Skin of body (tissue), 2 donors: ENCODE measurements around the gene GALR2. TPM values are rescaled to one million over a fixed set of nuclear protein-coding genes. Genes with fewer than 3 reads are reported as not detected.
"Not testable (repeated sequence)": the region's sequence is repeated elsewhere in the genome, so short reads cannot be mapped to it uniquely, and the experiment has no call there.

ENCODE experiments used
- DNase-seq: peaks from one replicate; lab custom pipeline; 2025; lab: John Stamatoyannopoulos, UW
- total RNA-seq: library from RNA; depleted of rRNA; stranded (reverse); fragments of >200 nt; gene quantifications from one replicate; pipeline ENCODE4 v1.2.3, GENCODE V29; 2014

Gene GALR2, protein sequence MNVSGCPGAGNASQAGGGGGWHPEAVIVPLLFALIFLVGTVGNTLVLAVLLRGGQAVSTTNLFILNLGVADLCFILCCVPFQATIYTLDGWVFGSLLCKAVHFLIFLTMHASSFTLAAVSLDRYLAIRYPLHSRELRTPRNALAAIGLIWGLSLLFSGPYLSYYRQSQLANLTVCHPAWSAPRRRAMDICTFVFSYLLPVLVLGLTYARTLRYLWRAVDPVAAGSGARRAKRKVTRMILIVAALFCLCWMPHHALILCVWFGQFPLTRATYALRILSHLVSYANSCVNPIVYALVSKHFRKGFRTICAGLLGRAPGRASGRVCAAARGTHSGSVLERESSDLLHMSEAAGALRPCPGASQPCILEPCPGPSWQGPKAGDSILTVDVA
- total RNA-seq: not detected

DNA sequence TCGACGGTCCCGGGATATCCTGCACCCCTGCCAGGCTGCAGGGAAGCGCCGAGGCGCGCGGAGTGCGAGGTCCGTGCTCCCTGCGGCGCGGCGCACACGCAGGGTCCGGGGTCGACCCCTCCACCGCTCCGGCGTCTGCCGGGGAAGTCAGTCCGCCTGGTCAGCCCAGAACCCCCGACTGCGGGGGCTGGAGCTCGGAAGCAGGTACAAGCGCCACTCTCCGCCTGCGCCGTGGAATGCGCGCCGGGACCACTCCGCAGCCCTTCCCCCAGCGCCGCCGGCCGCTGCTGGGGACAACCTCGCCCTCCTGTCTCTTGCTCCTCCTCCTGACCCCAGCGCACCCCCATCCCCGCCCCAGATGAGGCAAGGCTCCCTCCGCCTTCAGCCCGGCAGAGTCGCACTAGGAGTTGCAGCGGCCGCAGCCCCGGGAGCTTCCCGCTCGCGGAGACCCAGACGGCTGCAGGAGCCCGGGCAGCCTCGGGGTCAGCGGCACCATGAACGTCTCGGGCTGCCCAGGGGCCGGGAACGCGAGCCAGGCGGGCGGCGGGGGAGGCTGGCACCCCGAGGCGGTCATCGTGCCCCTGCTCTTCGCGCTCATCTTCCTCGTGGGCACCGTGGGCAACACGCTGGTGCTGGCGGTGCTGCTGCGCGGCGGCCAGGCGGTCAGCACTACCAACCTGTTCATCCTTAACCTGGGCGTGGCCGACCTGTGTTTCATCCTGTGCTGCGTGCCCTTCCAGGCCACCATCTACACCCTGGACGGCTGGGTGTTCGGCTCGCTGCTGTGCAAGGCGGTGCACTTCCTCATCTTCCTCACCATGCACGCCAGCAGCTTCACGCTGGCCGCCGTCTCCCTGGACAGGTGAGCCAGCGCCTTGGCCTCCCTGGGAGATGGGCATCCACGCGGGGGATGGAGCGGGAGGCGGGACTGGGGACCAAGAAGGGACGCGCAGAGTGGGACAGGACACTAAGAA lies at the start of gene GALR2:
GALR2 (plus strand) TSS at position 392 of the 974 bp plus-strand sequence; CDS start at position 495, 103 bp downstream.
- DNase-seq: no peak

DNA sequence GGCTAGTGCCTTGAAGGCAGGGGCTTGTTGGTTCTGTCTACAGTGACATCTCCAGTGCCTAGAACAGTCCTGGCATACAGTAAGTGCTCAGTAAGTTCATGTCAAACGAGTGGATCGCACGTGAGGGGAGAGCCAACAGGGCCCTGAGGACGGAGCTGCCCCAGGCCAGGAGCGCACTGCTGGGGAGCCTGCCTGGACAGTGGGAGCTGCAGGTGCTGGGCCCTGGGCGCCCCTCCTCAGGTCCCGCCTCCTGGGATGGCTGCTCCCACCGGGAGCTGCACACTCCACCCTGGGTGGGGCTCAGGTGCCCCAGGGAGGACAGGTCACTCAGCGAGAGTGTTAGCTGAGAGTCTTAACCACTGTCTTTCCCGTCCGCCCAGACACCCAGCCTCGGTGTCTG lies 49.3 kb upstream of the GALR2 start:
- no peak for DNase-seq

DNA sequence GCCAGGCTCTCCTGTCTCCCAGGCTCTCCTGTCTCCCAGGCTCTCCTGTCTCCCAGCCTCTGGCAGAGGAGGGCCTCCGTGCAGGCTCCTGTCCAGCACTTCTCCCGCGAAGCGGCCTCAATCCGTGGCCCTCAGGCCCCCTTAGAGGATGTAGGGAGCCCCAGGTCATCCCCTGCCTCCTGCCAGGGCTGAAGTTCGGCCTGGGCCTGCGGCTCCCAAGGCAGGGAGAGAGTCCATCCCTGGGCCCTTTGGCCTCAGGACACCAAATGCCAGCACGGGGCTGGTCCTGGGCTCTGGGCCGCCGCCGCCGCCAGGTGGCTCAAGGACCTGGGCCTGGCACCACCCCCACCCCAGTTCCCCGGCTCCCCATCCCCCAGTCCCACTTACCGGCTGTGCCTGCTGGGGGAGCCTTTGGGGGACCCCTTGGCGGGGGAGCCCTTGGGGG lies 47.8 kb upstream of the GALR2 start:
- no peak for DNase-seq

DNA sequence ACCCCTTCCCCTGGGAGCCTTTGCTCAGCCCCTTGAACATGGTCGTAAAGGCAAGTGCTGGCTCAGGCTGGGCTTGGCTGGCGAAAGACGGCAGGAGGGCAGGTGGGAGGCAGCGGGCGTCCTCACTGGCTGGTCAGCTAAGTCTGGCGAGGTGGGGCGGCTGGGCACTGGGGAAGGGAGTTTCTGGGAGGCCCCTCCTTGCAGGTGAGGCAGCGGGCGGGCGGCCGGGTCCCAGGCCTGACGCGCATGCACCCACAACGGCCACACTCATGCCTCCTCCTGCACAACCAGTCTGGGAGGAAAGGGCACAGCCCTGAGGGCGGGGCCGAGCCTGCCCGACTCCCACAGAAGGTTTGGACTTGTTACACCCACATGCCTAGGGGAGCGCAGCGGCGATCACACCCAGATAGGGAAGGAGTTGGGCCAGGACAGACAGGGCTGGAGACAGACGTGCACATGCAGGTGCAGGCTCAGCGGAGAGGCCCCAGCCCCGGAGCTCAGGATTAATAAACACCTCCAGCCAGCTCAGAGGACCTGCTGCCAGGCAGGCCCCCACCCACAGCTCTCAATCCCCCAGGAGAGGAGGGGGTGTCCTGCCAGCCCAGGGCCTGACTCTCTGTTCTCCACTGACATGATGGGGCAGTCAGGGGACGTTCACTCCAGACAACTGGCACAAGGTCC lies 47.3 kb upstream of the GALR2 start, which contains the start of gene EVPL:
EVPL (minus strand) TSS at position 148 of the 681 bp plus-strand sequence; CDS start at position 40, 108 bp downstream.
- DNase-seq: no peak

DNA sequence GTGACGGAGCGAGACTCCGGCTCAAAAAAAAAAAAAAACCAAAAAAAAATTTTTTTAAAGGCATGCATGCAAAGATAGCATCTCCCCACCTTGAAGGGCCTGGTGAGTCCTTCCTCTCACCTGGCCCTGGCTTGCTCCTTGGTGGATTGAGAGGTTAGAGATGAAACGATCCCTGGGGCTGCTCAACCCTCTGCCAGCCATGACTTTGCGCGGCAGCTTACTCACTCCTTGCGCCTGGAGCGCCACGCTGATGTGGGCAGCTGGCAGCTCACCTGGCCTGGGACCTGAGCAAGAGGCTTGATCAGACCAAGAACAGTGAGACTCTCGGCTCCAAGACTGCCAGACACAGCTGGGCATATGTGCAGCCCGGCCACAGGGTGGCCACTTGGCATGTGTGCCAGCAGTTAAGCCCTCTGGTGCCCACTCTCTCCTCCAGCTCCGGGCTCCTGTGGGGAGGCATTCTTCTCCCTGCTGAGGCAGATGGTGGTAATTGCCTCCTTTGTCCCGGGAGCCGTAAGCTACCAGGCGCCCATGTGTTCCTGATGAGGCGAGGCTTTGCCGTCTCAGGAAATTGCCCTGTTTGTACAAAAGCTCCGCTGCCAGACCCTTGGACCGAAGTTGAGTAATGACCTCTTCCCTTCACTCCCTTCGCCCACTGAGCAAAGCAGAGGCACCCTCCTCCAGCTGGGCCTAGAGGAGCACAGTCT lies 42.4 kb upstream of the GALR2 start:
- no peak for DNase-seq

DNA sequence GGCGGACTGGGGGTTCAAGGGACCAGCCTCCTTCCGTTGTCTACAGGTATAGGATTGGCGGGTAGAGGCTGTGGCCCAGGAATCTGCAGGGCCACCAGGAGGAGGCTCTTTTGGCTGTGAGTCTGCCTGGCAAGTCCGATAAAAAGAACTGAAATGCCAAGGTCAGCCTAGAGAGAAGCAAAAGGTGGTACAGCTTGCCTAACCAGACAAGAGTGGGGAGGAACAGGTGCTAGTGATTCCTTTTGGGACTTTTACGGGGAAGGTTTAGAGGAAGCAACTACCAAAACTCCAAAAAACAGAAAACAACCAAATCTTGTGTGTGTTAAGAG lies 41.8 kb upstream of the GALR2 start:
- no peak for DNase-seq

DNA sequence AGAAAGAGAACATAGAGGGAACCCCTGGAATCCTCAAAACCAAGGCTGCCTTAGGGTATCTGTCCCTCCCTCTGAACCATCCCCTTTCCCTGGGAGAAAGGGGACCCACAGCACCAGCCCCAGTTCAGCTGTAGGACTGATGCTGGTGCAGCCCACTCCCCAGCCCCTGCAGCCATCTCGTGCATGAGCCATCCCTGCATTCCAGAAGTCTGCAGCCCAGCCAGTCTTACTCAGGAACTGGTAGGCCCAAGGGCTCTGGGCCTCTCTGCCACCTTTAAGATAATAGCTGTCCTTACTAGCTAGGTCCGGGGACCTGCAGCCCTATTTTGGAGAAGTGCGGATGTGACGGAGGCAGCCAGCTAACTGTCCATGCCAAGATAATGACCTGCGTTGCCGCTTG lies 41.4 kb upstream of the GALR2 start:
- DNase-seq: no peak

DNA sequence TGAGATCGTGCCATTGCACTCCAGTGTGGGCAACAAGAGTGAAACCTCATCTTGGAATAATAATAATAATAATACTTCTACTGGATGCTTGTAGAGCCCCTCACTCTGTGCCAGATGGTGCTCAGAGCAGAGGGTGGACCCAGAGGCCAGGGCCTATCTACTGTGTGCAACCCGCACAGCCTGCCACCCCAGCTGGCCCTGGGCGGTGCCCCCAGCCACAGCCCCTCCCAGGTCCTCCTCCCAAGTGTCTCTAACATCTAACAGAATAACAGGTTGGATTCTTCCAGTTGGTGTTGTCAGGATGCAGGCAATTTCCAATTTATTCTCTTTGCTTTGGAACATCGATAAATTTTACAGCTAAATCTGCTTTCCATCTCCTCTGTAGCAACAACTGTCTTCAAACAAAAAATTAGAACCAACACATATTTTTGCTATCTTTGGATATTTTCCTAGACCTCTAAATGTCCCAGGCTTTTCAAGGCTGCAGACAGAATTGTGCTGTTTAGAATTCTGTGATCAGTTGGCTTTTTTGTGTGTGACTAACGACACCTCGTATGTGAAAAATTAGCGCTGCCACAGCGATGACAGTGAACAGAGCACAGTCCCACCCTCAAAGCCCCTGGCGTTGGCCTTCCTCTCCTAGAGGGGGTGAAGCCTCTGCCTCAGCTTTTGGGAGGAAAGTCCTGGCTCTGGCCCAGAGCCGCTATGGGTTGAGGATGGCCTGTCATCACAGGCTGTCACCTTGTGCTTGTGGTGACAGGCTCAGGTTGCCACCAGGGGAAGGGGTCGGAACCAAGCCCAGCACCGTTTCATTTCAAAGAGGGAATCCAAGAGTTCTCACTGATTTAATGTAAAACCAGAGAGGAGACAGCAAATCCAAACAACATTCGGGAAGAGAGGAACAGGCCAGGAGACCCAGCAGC lies 39.9 kb upstream of the GALR2 start:
- no peak for DNase-seq

DNA sequence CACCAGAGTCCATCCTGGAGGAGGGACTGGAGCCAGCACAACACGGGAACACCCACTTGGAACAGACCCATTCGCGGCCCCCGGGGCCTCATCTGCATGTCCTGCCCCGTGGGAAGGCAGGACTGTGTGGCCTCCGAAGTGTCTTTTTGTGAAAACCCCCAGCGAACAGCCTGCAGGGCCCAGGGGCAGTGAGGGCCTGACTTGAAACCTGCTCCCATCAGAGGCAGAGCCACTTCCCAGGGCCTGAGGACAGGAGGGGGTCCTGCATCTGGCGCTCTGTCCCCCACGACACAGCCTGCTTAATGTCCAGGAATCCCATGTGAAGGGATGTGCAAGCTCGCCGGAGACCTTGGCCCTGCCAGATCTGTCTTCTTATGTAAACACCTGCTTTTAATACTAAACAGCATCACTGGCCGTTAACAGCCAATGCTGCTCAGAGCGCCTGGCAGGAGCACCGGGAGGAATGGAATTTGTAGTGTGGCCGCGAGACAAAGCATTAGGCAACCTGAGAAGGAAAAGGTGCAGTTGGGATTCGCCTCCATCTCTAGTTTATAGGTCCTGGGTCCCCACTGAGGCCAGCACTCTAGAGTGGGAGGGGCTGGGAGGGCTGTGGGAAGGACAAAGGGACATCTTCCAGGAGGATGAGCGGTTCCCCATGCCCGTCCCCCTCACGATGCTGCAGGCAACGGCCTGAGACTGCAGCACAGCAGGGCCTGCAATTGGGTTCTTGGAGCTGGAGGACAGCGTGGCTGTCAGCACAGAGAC lies 37.9 kb upstream of the GALR2 start:
- no peak for DNase-seq

DNA sequence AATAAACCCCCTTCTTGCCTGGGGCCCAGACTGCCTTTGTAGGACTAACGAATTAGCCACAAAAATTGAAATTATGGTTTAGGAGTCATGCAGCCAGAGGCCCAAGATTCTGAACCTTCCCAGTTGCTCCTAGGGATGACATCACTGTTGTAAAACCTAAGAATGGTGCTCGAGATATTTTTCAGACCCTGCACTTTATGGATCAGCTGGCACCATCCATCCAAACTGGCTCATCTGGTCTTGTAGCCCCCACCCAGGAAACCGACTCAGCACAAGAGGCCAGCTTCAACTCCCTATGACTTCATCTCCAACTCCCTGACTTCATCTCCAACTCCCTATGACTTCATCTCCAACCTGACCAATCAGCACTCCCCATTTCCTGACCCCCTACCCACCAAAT lies 36.5 kb upstream of the GALR2 start:
- no peak for DNase-seq

DNA sequence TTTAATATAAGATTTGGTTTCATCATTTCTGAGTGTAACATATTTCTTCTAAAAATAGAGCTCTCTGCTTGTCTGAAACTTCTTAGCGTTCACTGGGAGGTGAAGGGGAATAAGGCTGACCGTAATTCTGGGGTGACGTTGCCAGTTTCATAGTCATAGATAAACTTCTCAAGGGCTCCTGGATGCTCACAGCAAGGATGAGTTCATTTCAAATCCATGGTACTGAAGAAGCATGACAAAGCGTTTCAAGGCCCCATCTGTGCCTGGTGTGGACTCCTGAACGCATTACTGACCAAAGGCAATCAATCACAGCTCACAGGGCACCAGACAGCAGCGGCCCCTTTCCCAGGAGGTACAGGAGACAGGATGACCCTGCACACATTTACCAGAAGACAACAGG lies 35.5 kb upstream of the GALR2 start:
- no peak for DNase-seq

DNA sequence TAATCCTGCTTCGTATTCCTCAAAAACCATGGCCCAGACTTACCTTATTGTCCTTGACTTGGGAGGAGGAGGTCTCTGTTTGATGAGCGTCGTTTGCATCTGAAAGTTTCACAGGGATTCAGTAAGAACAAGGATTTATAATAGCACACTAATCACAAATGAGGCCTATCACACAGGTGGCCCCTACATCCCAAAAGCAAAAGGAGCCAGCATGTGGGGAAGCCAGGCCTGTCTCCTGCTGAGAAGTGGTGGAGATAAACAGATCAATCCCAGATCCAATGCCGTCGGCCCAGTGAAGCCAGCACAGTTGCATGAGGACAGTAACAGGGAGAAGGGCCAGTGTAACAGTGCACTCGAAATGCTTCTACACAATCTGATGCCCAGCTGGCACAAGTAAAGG lies 34.2 kb upstream of the GALR2 start:
- DNase-seq: no peak

DNA sequence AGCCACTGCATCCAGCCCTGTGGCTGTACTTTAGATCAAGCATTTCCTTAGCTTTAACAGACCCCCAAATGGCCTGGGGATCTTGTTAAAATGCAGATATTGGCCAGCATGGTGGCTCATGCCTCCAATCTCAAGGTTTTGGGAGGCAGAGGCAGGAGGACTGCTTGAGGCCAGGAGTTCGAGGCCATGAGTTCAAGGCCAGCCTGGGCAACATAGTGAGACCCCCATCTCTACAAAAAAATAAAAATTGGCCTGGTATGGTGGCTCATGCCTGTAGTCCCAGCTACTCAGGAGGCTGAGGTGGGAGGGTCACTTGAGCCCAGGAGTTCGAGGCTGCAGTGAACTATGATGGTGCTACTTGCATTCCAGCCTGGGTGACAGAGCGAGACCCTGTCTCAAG lies 31.7 kb upstream of the GALR2 start:
- not testable (repeated sequence) for DNase-seq

DNA sequence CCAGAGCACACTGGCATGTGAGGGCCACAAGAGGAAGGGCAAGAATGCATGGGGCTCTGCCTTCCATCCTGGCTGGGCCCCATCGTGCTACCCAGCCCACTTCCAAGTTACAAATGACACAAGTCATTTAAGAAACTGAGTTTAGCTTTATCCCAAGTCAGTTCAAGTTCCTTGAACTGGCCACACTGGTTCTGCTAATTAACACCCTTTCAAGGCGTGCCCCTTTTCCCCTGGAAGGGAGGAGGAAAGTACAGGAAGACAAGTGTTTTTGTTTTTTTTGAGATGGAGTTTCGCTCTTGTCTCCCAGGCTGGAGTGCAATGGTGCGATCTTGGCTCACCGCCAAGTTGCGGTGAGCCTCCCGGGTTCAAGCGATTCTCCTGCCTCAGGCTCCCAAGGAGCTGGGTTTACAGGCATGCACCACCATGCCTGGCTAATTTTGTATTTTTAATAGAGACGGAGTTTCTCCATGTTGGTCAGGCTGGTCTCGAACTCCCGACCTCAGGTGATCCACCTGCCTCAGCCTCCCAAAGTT lies 30.0 kb upstream of the GALR2 start:
- not testable (repeated sequence) for DNase-seq

DNA sequence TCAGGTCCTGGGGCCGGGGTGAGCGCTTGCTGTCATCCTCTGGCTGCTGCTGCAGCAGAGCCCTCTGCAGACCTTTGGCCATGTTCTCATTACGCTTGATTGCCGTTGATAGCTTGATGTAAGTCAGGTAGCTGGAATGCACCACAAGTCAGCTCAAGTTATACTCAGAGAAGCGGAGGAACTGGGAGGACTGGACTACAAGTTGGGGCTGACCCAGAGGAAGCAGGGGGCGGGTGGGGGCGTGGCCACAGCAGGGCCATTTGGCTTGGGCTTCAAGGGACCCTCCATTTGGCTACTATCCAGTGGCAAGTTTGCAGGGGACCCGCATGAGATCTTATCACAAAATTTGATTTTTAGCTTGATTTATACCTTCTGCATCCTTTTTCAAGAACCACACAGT lies 28.5 kb upstream of the GALR2 start:
- DNase-seq: no peak

DNA sequence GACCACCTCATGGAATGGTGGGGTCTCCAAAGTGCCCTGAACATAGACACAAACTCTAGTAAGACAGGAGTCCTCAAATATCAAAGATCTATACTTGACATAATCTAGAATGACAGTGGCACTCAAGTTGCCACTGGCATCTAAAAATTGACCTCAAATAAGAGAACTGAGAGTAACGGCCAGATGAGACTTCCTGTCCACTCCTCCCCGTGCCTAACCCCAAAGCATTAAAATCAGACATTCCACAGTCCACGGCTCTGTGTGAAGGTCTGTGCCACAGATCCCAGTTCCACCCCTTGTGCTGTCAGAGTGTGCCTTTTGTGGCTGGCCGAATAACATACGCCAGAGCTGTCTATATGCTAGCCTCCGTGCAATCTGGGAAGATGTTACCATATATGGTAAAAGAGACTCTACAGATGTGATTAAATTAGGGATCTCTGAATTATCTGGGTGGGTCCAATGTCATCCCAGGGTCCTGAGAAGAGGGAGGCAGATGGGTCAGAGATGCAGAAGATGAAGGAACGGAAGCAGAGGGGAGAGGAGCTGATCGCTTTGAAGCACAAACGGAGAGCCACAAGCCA lies 26.5 kb upstream of the GALR2 start:
- no peak for DNase-seq

DNA sequence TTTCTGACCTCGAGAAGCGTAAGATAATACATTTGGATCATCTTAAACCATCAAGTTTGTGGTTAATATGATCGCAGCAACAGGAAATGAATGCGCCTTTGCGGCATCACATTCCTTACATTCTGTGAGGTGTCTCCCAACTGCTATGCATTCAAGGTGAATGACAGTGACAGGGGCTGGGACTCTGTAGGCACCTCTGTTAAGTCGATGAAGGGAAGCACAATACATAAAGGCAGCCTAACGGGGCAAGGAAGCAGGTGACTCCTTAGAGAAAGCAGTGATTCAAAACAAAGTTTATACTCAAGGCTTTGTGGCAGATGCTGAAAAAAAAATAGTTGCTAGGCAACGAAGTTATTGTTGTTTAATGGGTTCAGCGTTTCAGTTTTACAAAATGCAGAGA lies 25.9 kb upstream of the GALR2 start:
- DNase-seq: no peak

DNA sequence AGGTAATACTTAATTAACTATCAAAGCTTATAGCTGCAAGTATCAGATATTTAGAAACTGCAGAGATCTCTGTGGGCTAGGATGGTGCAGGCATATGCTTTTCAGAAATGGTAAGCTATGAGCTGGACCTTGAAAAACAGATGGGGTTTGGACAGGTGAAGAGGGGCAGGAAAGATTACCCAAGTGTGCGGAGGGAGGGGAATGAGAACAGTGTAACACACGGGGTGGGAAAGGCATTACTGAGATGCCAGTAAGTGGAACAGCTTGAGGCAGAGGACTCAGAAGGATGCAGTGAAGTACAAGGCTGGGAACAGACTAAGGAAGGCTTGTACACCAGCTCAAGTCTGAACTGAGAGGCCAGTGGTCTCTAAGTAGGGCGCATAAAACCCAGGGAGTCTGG lies 25.3 kb upstream of the GALR2 start:
- DNase-seq: no peak
